Upper lobe of right lung (tissue), 1 donor: ENCODE data around the gene PRSS12. TPM values are rescaled to one million over a fixed set of nuclear protein-coding genes. Genes with fewer than 3 reads are reported as not detected.

ENCODE experiments used
- ATAC-seq: fragments of 200-7000 bp; cut with Tn5 transposase; one replicate; pipeline ENCODE4 v1.9.1; 2020; ENCODE audit warnings: mild to moderate bottlenecking, moderate library complexity
- DNase-seq: peaks from one replicate; pipeline ENCODE4 v3.0.0-alpha.2; 2020
- H3K27ac ChIP-seq: fragments of 200-600 bp; one replicate; pipeline ENCODE4 v1.8.0; 2022
- H3K27me3 ChIP-seq: fragments of 200-600 bp; one replicate; pipeline ENCODE4 v1.8.0; 2022; ENCODE audit warnings: mild to moderate bottlenecking
- H3K36me3 ChIP-seq: fragments of 200-600 bp; one replicate; pipeline ENCODE4 v1.8.0; 2022
- H3K4me1 ChIP-seq: fragments of 200-600 bp; one replicate; pipeline ENCODE4 v1.8.0; 2022
- H3K4me3 ChIP-seq: fragments of 200-600 bp; one replicate; pipeline ENCODE4 v1.8.0; 2022; ENCODE audit warnings: mild to moderate bottlenecking
- H3K9me3 ChIP-seq: fragments of 200-600 bp; one replicate; pipeline ENCODE4 v1.8.0; 2022
- CTCF ChIP-seq: fragments of 200-600 bp; IDR thresholded peaks from one replicate; pipeline ENCODE4 v1.8.0; 2022; ENCODE audit warnings: antibody characterized with exemption
- intact Hi-C: fragments of 100-400 bp; cut with DNase I; formaldehyde crosslinking; loops from one replicate; pipeline ENCODE4 v1.11.0; 2022
- total RNA-seq: library from RNA; stranded (reverse); fragmentation: NEBNext Ultra II Directional; extraction: Animal tissue kit (Norgen Biotek cat#: 25700); gene quantifications from one replicate; pipeline ENCODE4 v1.2.1, GENCODE V29; 2021
- donor health status: DM: no; HTN: yes; CAD: no; lungs with severe emphysema.

Gene PRSS12
- total RNA-seq, 1 donor from 2014 or later: 5.4 TPM

GRCh38 chr4:118235566-118236120 lies 117.2 kb downstream of the PRSS12 start:
- intact Hi-C loops: no loop called here
- TF ChIP-seq CTCF: no peak
- ATAC-seq: no peak

More at GRCh38 chr4:118235566-118236120, 117.2 kb downstream of the PRSS12 start:
- Histone ChIP-seq H3K27me3 (no peaks in the 10 kb centered on the region), H3K27ac (no peak overlapping the region), H3K4me3 (no peak overlapping the region), H3K9me3 (no peaks in the 10 kb centered on the region), H3K4me1 (no peaks in the 10 kb centered on the region), H3K36me3 (no peaks in the 10 kb centered on the region)
- DNase-seq: no peak
